ENCODE results near the gene DNAJB11. TPM values are rescaled to one million over a fixed set of nuclear protein-coding genes. Genes with fewer than 3 reads are reported as not detected.

Gene DNAJB11
- total RNA-seq, 1 experiment from 2014 or later = 181 TPM

DNA sequence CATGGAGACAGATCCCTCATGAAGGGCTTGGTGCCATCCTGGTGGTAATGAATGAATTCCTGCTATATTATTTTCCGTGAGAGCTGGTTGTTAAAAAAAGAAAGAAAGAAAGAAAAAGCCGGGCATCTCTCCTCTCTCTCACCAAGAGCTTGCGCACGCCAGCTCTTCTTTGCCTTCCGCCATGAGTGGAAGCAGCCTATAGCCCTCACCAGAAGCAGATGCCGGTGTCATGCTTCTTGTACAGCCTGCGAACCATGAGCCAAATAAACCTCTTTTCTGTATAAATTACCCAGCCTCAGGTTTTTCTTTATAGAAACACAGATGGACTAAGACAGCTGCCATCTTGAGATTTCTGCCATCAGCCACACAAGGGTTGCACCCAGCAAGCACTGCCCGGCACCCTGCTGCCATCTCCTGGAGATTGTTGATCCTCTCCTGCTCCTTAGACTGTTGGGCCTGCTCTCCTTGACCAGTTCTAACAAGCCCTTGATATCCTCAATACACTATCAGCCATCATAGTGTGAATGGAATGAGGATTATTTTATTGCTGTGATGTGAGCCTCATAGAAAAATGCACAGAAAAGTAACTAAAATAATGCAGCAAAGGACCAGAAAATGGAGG lies 38.8 kb downstream of the DNAJB11 start:
- DNase-seq = peak; percentile 85
- H3K4me1 Mint-ChIP-seq (ENCODE audit: low read depth, unreplicated experiment) = peaks cover 61% of the 10 kb centered on the region
- intact Hi-C loops (cut with micrococcal nuclease; ENCODE audit: unreplicated experiment) = loop anchor here (2.0 kb wide), 1 partner anchor 69 kb away; no protein-coding TSS in a partner anchor
- peaks cover 3% of the 10 kb centered on the region for H3K9me3 Mint-ChIP-seq (ENCODE audit: low read depth, unreplicated experiment)
- no peak overlapping the region for H3K4me3 Mint-ChIP-seq (ENCODE audit: low read depth, unreplicated experiment)
- TF ChIP-seq, protein P1, sequence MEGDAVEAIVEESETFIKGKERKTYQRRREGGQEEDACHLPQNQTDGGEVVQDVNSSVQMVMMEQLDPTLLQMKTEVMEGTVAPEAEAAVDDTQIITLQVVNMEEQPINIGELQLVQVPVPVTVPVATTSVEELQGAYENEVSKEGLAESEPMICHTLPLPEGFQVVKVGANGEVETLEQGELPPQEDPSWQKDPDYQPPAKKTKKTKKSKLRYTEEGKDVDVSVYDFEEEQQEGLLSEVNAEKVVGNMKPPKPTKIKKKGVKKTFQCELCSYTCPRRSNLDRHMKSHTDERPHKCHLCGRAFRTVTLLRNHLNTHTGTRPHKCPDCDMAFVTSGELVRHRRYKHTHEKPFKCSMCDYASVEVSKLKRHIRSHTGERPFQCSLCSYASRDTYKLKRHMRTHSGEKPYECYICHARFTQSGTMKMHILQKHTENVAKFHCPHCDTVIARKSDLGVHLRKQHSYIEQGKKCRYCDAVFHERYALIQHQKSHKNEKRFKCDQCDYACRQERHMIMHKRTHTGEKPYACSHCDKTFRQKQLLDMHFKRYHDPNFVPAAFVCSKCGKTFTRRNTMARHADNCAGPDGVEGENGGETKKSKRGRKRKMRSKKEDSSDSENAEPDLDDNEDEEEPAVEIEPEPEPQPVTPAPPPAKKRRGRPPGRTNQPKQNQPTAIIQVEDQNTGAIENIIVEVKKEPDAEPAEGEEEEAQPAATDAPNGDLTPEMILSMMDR (IDR thresholded peaks at IDR 0.05; ENCODE audit: unreplicated experiment) = peak; percentile 48
- BruUV-seq (replicated peaks) = no TSS peak
- H3K27ac Mint-ChIP-seq (ENCODE audit: unreplicated experiment) = no peak overlapping the region
- H3K36me3 Mint-ChIP-seq (ENCODE audit: insufficient read depth, unreplicated experiment) = no peaks in the 10 kb centered on the region
- CTCF ChIA-PET = interaction anchor here (0.7 to 4.5 kb wide), 8 partner anchors 11 to 367 kb away, joined by 3 to 40 read pairs (median 4); no protein-coding TSS in a partner anchor
- H3K27me3 Mint-ChIP-seq (ENCODE audit: unreplicated experiment) = no peaks in the 10 kb centered on the region

DNA sequence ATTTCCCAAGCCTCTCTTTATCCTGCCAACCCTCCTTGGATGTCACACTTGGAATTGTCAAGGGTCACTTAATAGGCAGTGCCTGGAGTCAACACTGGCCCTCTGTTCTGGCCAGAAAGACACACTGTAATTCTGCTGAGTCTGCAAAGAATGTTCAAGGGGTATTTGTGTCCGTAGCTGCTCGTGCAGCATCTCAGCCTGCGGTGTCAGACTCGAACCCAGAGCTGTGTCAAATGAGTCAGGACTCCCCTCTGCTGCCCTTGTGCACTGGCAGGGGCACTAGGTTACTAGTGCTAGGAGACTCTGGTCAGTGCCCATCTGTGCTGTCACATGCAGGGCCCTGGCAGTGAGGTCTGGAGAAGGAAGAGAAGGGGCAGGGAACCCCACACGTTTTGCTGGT lies 41.5 kb downstream of the DNAJB11 start:
- intact Hi-C loops (cut with micrococcal nuclease; ENCODE audit: unreplicated experiment) = loop anchor here (10.0 kb wide), 2 partner anchors 173 to 627 kb away; partner anchors contain the start of gene EIF4A2
- H3K27me3 Mint-ChIP-seq (ENCODE audit: unreplicated experiment) = no peaks in the 10 kb centered on the region

DNA sequence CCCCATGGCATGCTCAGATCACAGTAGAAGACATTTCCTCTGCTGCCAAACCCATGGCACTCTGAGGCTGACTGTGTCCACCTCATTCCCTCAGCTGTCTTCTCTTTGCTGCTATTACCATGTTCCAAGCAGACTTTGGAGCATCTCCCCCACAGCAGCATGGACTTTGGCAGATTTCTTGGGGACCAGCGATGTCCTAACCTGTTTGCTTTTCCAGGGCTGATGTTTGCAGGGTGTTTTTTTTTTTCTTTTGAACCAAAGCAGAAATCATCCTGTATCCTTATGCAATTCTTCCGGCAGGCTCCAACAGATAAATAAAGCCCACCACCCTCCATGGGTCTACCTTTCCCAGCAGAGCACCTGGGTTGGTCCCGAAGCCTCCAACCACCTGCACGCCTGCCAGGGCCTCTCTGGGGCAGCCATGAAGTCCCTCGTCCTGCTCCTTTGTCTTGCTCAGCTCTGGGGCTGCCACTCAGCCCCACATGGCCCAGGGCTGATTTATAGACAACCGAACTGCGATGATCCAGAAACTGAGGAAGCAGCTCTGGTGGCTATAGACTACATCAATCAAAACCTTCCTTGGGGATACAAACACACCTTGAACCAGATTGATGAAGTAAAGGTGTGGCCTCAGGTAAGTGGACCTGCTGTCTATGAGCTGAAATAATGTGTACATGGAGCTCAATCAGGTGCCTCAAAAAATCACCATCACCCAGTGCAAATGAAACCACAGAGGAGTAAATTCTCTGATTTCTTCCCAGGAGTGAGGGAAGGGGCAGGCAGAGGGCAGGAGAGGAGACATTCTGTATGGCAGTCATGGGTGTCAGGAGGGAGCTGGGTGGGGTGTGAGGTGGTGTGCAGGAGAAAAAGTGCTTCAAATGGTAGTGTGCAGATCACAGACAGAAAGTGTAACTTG lies 42.5 kb downstream of the DNAJB11 start, which contains the start of gene AHSG:
TSS of gene AHSG (plus strand) at position 340 of the 916 bp plus-strand sequence. CDS start at position 422, 82 bp downstream.
- Mint-ChIP-seq H3K9me3 (ENCODE audit: low read depth, unreplicated experiment) (peaks cover 3% of the 10 kb centered on the region), H3K27me3 (ENCODE audit: unreplicated experiment) (no peaks in the 10 kb centered on the region), H3K4me3 (ENCODE audit: low read depth, unreplicated experiment) (no peak within 1 kb of the TSS), H3K36me3 (ENCODE audit: insufficient read depth, unreplicated experiment) (peaks cover 5% of the 10 kb centered on the region), H3K27ac (ENCODE audit: unreplicated experiment) (no peak within 1 kb of the TSS), H3K4me1 (ENCODE audit: low read depth, unreplicated experiment) (peaks cover 46% of the 10 kb centered on the region)
- CTCF ChIA-PET = interaction anchor here (2.8 to 5.0 kb wide), 2 partner anchors 22 to 209 kb away, joined by 14 to 61 read pairs; no protein-coding TSS in a partner anchor
- intact Hi-C loops (cut with micrococcal nuclease; ENCODE audit: unreplicated experiment) = loop anchor here (10.0 kb wide), 2 partner anchors 172 to 628 kb away; partner anchors contain the start of gene EIF4A2
- no TSS peak for BruUV-seq (replicated peaks)
- no peak for DNase-seq
- TF ChIP-seq, protein P1 (IDR thresholded peaks at IDR 0.05; ENCODE audit: unreplicated experiment) = no peak

More for the DNA sequence above, 41.5 kb downstream of the DNAJB11 start:
- peaks cover 3% of the 10 kb centered on the region for H3K9me3 Mint-ChIP-seq (ENCODE audit: low read depth, unreplicated experiment)
- no TSS peak for BruUV-seq (replicated peaks)
- CTCF ChIA-PET = no interaction called here
- peaks cover 46% of the 10 kb centered on the region for H3K4me1 Mint-ChIP-seq (ENCODE audit: low read depth, unreplicated experiment)
- H3K4me3 Mint-ChIP-seq (ENCODE audit: low read depth, unreplicated experiment) = no peak overlapping the region
- peaks cover 1% of the 10 kb centered on the region for H3K36me3 Mint-ChIP-seq (ENCODE audit: insufficient read depth, unreplicated experiment)
- no peak overlapping the region for H3K27ac Mint-ChIP-seq (ENCODE audit: unreplicated experiment)
- TF ChIP-seq, protein P1 (IDR thresholded peaks at IDR 0.05; ENCODE audit: unreplicated experiment) = no peak
- DNase-seq = no peak

DNA sequence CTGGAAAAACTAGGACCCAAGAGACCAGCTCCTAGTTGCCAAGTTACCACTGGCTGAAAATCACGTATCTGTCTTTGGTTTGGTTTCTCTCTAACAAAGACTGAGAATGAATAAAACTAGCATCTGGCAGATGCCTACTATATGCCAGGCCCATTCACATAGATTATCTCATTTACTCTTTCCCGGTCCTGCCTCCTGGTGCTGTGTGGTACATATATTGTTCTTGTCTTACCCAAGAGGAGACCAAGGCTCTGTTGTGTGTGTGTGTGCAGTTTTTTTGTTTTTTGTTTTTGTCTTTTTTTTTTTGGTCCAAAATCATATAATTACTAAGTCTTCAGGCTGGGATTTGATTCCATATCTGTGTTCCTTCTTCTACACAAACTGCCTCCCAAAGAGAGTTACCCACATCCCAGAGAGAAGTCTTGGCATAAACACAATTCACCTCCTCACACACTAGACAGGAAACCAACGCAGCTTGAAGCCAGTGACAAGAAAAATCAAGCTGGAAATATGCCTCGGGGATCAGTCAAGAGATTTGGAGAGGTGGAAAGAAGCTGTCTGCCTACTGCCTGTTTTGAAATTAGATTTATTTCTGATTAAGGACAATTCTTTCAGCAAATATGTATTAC lies 43.2 kb downstream of the DNAJB11 start:
- peaks cover 45% of the 10 kb centered on the region for H3K4me1 Mint-ChIP-seq (ENCODE audit: low read depth, unreplicated experiment)
- H3K36me3 Mint-ChIP-seq (ENCODE audit: insufficient read depth, unreplicated experiment) = peaks cover 5% of the 10 kb centered on the region
- CTCF ChIA-PET = interaction anchor here (0.6 to 5.0 kb wide), 6 partner anchors 8 to 607 kb away, joined by 4 to 61 read pairs (median 11); no protein-coding TSS in a partner anchor
- intact Hi-C loops (cut with micrococcal nuclease; ENCODE audit: unreplicated experiment) = loop anchor here (1.0 to 10.0 kb wide), 3 partner anchors 171 to 629 kb away; partner anchors contain the start of gene EIF4A2
- H3K4me3 Mint-ChIP-seq (ENCODE audit: low read depth, unreplicated experiment) = no peak overlapping the region
- TF ChIP-seq, protein P1 (IDR thresholded peaks at IDR 0.05; ENCODE audit: unreplicated experiment) = no peak
- DNase-seq = no peak
- peaks cover 2% of the 10 kb centered on the region for H3K9me3 Mint-ChIP-seq (ENCODE audit: low read depth, unreplicated experiment)
- no peak overlapping the region for H3K27ac Mint-ChIP-seq (ENCODE audit: unreplicated experiment)
- no TSS peak for BruUV-seq (replicated peaks)
- no peaks in the 10 kb centered on the region for H3K27me3 Mint-ChIP-seq (ENCODE audit: unreplicated experiment)

Measured in Calu3 (cell line).